T-helper 2 cell treated with Interferon-gamma antibody and Interleukin-4, amounts not matched to agents 100 ng/mL and 5 ng/mL, for 36 hours (primary cell): ENCODE results near the gene SEPHS1. TPM values are rescaled to one million over a fixed set of nuclear protein-coding genes. Genes with fewer than 3 reads are reported as not detected.
"Not testable (repeated sequence)": the region's sequence is repeated elsewhere in the genome, so short reads cannot be mapped to it uniquely, and the experiment has no call there.

Experiments
- intact Hi-C: fragments of 100-400 bp; cut with micrococcal nuclease; formaldehyde crosslinking; loops from one replicate; pipeline ENCODE4 v1.15.1; 2023
- total RNA-seq: library from RNA; stranded (reverse); gene quantifications from 2 replicates; pipeline ENCODE4 v1.2.3, GENCODE V29; 2022

The SEPHS1 gene
- total RNA-seq, 1 donor from 2014 or later: 54.2 TPM

- intact Hi-C loops: no loop called here
These were observed 56.0 kb downstream of the SEPHS1 start for GRCh38 chr10:13291821-13292773.

GRCh38 chr10:13291061-13291460 lies 57.0 kb downstream of the SEPHS1 start:
- intact Hi-C loops: no loop called here

- intact Hi-C loops: no loop called here
These were observed 64.0 kb downstream of the SEPHS1 start for GRCh38 chr10:13284050-13284449.

- intact Hi-C loops: not testable (repeated sequence)
These were observed 65.7 kb downstream of the SEPHS1 start for GRCh38 chr10:13282348-13282747.

GRCh38 chr10:13276749-13277365 lies 71.2 kb downstream of the SEPHS1 start:
- intact Hi-C loops: no loop called here

GRCh38 chr10:13276146-13276545 lies 71.9 kb downstream of the SEPHS1 start:
- intact Hi-C loops: not testable (repeated sequence)

- intact Hi-C loops: no loop called here
These were observed 75.9 kb downstream of the SEPHS1 start for GRCh38 chr10:13272164-13272571.

GRCh38 chr10:13271552-13272163 lies 76.4 kb downstream of the SEPHS1 start:
- intact Hi-C loops: loop anchor here (1.0 kb wide), 1 partner anchor 31 kb away; no protein-coding TSS in a partner anchor

GRCh38 chr10:13270877-13271551 lies 77.1 kb downstream of the SEPHS1 start:
- intact Hi-C loops: loop anchor here (1.0 kb wide), 1 partner anchor 31 kb away; no protein-coding TSS in a partner anchor

GRCh38 chr10:13268841-13269240 lies 79.3 kb downstream of the SEPHS1 start:
- intact Hi-C loops: no loop called here

- intact Hi-C loops: no loop called here
These were observed 79.8 kb downstream of the SEPHS1 start for GRCh38 chr10:13268310-13268709.

Other genes starting within 250 kb of the SEPHS1 start
- 96.1 and 98.2 TPM in 2 replicates for gene OPTN, start 248.1 kb downstream of the SEPHS1 start, total RNA-seq
- 61.7 and 65.0 TPM in 2 replicates for gene MCM10, start 186.7 kb downstream of the SEPHS1 start, total RNA-seq
- gene UCMA, start 113.9 kb downstream of the SEPHS1 start, total RNA-seq: not detected in 2 replicates
- gene PHYH, start 48.2 kb downstream of the SEPHS1 start, total RNA-seq: 11.6 and 14.4 TPM in 2 replicates
- not detected in 2 replicates for gene BEND7, start 180.7 kb upstream of the SEPHS1 start, total RNA-seq
- gene PRPF18, start 238.7 kb upstream of the SEPHS1 start, total RNA-seq: 21.7 and 22.9 TPM in 2 replicates